K562 (cell line): ENCODE results near the gene TUT7. TPM values are rescaled to one million over a fixed set of nuclear protein-coding genes. Genes with fewer than 3 reads are reported as not detected.

Source experiments
- ATF7 ChIP-seq: fragments of 450-650 bp; IDR thresholded peaks from 2 replicates; pipeline ENCODE4 v1.7.1; 2014; ENCODE audit warnings: mild to moderate bottlenecking, moderate library complexity
- BMI1 ChIP-seq: fragments of 150-350 bp; IDR thresholded peaks from 2 replicates; pipeline ENCODE4 v1.6.1; 2014; ENCODE audit warnings: low read length
- ETV6 ChIP-seq, 3 experiments: fragments of 150-350 bp in 1 of 3; sonication (generic) in 1 of 3; formaldehyde crosslinking in 1 of 3; IDR thresholded peaks; 2 replicates each; pipeline versions ENCODE4 v1.6.1 to v1.8.0; 2014 to 2022; ENCODE audit warnings: borderline replicate concordance in 2 of 3, low read depth in 2 of 3, antibody characterized with exemption in 1 of 3, low read length in 1 of 3, mild to moderate bottlenecking in 1 of 3, missing genetic modification reagents in 1 of 3
- HDAC3 ChIP-seq: fragments of 450-650 bp; IDR thresholded peaks from 2 replicates; pipeline ENCODE4 v1.6.1; 2018; ENCODE audit warnings: borderline replicate concordance, mild to moderate bottlenecking, moderate library complexity; ENCODE audit not compliant: partially characterized antibody
- MAX ChIP-seq: sonication (generic); formaldehyde crosslinking; IDR thresholded peaks from 2 replicates; pipeline ENCODE4 v1.9.0; 2022; ENCODE audit warnings: mild to moderate bottlenecking, missing genetic modification reagents
- TAF1 ChIP-seq: IDR thresholded peaks from 2 replicates; pipeline ENCODE4 v1.6.1; 2011; ENCODE audit warnings: mild to moderate bottlenecking, low read length, moderate library complexity; ENCODE audit not compliant: insufficient read depth, control insufficient read depth, severe bottlenecking; ENCODE audit errors: extremely low read depth
- ZC3H4 ChIP-seq: sonication (generic); formaldehyde crosslinking; IDR thresholded peaks from 2 replicates; pipeline ENCODE4 v1.9.0; 2021; ENCODE audit warnings: missing genetic modification reagents, borderline replicate concordance
- ZC3H8 ChIP-seq: fragments of 450-650 bp; IDR thresholded peaks from 2 replicates; pipeline ENCODE4 v1.6.1; 2017
- ZNF12 ChIP-seq: sonication (generic); formaldehyde crosslinking; IDR thresholded peaks from 2 replicates; pipeline ENCODE4 v1.4.0; 2020; ENCODE audit warnings: mild to moderate bottlenecking, missing genetic modification reagents
- ZNF75A ChIP-seq: fragments of 450-650 bp; formaldehyde crosslinking; IDR thresholded peaks from 2 replicates; pipeline ENCODE4 v1.4.0; 2020; ENCODE audit warnings: mild to moderate bottlenecking
- polyA plus RNA-seq, 8 experiments: library from polyadenylated mRNA; depleted of rRNA in 4 of 8; stranded (reverse) in 5 of 8; unstranded in 3 of 8; fragments of >200 nt; fragmentation: Nextera tagmentation in 2 of 8; fragmentation: Illumina TruSeq in 1 of 8; extraction: Ambion mirVana in 2 of 8; extraction: Trizol in 1 of 8; gene quantifications; 2 replicates each; pipeline versions ENCODE4 v1.2.1 to v1.2.3, GENCODE V29; 2011 to 2014; ENCODE audit warnings: inconsistent platforms in 1 of 8, missing spikeins in 1 of 8
- total RNA-seq, 7 experiments: library from RNA; depleted of rRNA in 6 of 7; stranded (reverse); fragments of >200 nt in 6 of 7; fragmentation: Illumina TruSeq in 2 of 7; extraction: Trizol in 2 of 7; gene quantifications; 2 replicates each; pipeline versions ENCODE4 v1.2.1 to v1.2.3, GENCODE V29; 2011 to 2021; ENCODE audit warnings: low replicate concordance in 1 of 7
- TF ChIP-seq, protein P1 (sequence below): fragments of 200-800 bp; sonication (Bioruptor generic); IDR thresholded peaks from 2 replicates; pipeline ENCODE4 v1.6.1; 2016; ENCODE audit warnings: missing genetic modification characterization, missing compliant biosample characterization
- TF ChIP-seq, protein P2 (sequence below): fragments of 450-650 bp; IDR thresholded peaks from 2 replicates; pipeline ENCODE4 v1.6.1; 2016; ENCODE audit warnings: low read depth

TUT7 gene
- total and polyA plus RNA-seq, 9 of the 15 experiments (the other 6 are each of a cell fraction or from before 2014, with no cell fraction given), result 5.9 to 26.9 (median 15.2) TPM

- TF ChIP-seq, protein P1, sequence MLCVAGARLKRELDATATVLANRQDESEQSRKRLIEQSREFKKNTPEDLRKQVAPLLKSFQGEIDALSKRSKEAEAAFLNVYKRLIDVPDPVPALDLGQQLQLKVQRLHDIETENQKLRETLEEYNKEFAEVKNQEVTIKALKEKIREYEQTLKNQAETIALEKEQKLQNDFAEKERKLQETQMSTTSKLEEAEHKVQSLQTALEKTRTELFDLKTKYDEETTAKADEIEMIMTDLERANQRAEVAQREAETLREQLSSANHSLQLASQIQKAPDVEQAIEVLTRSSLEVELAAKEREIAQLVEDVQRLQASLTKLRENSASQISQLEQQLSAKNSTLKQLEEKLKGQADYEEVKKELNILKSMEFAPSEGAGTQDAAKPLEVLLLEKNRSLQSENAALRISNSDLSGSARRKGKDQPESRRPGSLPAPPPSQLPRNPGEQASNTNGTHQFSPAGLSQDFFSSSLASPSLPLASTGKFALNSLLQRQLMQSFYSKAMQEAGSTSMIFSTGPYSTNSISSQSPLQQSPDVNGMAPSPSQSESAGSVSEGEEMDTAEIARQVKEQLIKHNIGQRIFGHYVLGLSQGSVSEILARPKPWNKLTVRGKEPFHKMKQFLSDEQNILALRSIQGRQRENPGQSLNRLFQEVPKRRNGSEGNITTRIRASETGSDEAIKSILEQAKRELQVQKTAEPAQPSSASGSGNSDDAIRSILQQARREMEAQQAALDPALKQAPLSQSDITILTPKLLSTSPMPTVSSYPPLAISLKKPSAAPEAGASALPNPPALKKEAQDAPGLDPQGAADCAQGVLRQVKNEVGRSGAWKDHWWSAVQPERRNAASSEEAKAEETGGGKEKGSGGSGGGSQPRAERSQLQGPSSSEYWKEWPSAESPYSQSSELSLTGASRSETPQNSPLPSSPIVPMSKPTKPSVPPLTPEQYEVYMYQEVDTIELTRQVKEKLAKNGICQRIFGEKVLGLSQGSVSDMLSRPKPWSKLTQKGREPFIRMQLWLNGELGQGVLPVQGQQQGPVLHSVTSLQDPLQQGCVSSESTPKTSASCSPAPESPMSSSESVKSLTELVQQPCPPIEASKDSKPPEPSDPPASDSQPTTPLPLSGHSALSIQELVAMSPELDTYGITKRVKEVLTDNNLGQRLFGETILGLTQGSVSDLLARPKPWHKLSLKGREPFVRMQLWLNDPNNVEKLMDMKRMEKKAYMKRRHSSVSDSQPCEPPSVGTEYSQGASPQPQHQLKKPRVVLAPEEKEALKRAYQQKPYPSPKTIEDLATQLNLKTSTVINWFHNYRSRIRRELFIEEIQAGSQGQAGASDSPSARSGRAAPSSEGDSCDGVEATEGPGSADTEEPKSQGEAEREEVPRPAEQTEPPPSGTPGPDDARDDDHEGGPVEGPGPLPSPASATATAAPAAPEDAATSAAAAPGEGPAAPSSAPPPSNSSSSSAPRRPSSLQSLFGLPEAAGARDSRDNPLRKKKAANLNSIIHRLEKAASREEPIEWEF (CRISPR knock-in tag), result no peak
- TF ChIP-seq HDAC3 (no peak), ZNF75A (no peak), ETV6 (IDR thresholded peaks at IDR 0.05; ENCODE audit: borderline replicate concordance in 1 of 2, low read depth in 2 of 2, low read length in 1 of 2) (no peak), ETV6 (CRISPR knock-in tag; IDR thresholded peaks at IDR 0.05; ENCODE audit: borderline replicate concordance) (no peak), BMI1 (no peak), ATF7 (no peak), ZNF12 (peak; percentile 31; the same call in 1 of the 2 replicates), MAX (CRISPR knock-in tag) (peak; percentile 85), TAF1 (peak; percentile 90), ZC3H4 (CRISPR knock-in tag) (no peak; the same call in 1 of the 2 replicates), ZC3H8 (no peak)
- TF ChIP-seq, protein P2, sequence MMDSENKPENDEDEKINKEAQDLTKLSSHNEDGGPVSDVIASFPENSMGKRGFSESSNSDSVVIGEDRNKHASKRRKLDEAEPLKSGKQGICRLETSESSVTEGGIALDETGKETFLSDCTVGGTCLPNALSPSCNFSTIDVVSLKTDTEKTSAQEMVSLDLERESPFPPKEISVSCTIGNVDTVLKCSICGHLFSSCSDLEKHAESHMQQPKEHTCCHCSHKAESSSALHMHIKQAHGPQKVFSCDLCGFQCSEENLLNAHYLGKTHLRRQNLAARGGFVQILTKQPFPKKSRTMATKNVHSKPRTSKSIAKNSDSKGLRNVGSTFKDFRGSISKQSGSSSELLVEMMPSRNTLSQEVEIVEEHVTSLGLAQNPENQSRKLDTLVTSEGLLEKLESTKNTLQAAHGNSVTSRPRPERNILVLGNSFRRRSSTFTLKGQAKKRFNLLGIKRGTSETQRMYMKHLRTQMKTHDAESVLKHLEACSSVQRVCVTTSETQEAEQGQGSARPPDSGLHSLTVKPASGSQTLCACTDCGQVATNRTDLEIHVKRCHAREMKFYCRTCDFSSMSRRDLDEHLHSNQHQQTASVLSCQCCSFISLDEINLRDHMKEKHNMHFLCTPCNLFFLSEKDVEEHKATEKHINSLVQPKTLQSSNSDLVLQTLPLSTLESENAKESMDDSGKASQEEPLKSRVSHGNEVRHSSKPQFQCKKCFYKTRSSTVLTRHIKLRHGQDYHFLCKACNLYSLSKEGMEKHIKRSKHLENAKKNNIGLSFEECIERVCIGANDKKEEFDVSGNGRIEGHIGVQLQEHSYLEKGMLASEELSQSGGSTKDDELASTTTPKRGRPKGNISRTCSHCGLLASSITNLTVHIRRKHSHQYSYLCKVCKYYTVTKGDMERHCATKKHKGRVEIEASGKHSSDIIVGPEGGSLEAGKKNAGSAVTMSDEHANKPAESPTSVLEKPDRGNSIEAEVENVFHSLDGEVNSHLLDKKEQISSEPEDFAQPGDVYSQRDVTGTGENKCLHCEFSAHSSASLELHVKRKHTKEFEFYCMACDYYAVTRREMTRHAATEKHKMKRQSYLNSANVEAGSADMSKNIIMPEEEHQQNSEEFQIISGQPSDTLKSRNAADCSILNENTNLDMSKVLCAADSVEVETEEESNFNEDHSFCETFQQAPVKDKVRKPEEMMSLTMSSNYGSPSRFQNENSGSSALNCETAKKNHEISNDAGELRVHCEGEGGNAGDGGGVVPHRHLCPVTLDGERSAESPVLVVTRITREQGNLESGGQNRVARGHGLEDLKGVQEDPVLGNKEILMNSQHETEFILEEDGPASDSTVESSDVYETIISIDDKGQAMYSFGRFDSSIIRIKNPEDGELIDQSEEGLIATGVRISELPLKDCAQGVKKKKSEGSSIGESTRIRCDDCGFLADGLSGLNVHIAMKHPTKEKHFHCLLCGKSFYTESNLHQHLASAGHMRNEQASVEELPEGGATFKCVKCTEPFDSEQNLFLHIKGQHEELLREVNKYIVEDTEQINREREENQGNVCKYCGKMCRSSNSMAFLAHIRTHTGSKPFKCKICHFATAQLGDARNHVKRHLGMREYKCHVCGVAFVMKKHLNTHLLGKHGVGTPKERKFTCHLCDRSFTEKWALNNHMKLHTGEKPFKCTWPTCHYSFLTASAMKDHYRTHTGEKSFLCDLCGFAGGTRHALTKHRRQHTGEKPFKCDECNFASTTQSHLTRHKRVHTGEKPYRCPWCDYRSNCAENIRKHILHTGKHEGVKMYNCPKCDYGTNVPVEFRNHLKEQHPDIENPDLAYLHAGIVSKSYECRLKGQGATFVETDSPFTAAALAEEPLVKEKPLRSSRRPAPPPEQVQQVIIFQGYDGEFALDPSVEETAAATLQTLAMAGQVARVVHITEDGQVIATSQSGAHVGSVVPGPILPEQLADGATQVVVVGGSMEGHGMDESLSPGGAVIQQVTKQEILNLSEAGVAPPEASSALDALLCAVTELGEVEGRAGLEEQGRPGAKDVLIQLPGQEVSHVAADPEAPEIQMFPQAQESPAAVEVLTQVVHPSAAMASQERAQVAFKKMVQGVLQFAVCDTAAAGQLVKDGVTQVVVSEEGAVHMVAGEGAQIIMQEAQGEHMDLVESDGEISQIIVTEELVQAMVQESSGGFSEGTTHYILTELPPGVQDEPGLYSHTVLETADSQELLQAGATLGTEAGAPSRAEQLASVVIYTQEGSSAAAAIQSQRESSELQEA, result no peak
These were observed 71.9 kb downstream of the TUT7 start, which contains the start of gene ISCA1 (continued) for GRCh38 chr9:86282077-86282978.
